ENCODE measurements around the gene POU2AF1. TPM values are rescaled to one million over a fixed set of nuclear protein-coding genes. Genes with fewer than 3 reads are reported as not detected.

The POU2AF1 gene
- total RNA-seq, 1 experiment from 2014 or later = not detected

GRCh38 chr11:111302298-111302697 lies 76.8 kb downstream of the POU2AF1 start:
- no peak for DNase-seq
- Histone ChIP-seq H3K4me3 (ENCODE audit: insufficient read depth, low read depth, low read length) (no peak overlapping the region), H3K36me3 (replicated peaks; ENCODE audit: control insufficient read depth, insufficient read depth, low read length) (no peaks in the 10 kb centered on the region; the same call in 1 of the 2 replicates), H3K27me3 (ENCODE audit: control insufficient read depth, insufficient read depth, low read length) (peaks cover 29% of the 10 kb centered on the region)

Other genes starting within 250 kb of the POU2AF1 start
- gene POU2AF2, start 133.6 kb downstream of the POU2AF1 start, total RNA-seq (2014; rRNA removed; shearing (Covaris generic)) = not detected in 2 replicates
- 0.87 and 1.0 TPM in 2 replicates for gene POU2AF3, start 80.7 kb downstream of the POU2AF1 start, total RNA-seq (2014; rRNA removed; shearing (Covaris generic))
- not detected in 2 replicates for gene BTG4, start 133.1 kb upstream of the POU2AF1 start, total RNA-seq (2014; rRNA removed; shearing (Covaris generic))
- not detected in 2 replicates for gene HOATZ, start 135.5 kb upstream of the POU2AF1 start, total RNA-seq (2014; rRNA removed; shearing (Covaris generic))
- gene LAYN, start 161.4 kb upstream of the POU2AF1 start, total RNA-seq (2014; rRNA removed; shearing (Covaris generic)) = 1.0 and 1.2 TPM in 2 replicates
- gene SIK2, start 223.2 kb upstream of the POU2AF1 start, total RNA-seq (2014; rRNA removed; shearing (Covaris generic)) = 5.5 and 7.3 TPM in 2 replicates